NCI-H526 (cell line): ENCODE data around the gene NPAS3.

ENCODE experiments used
- DNase-seq, 2 experiments: peaks; one replicate each; lab custom pipeline; 2025; lab: John Stamatoyannopoulos, UW

NPAS3 gene

DNA sequence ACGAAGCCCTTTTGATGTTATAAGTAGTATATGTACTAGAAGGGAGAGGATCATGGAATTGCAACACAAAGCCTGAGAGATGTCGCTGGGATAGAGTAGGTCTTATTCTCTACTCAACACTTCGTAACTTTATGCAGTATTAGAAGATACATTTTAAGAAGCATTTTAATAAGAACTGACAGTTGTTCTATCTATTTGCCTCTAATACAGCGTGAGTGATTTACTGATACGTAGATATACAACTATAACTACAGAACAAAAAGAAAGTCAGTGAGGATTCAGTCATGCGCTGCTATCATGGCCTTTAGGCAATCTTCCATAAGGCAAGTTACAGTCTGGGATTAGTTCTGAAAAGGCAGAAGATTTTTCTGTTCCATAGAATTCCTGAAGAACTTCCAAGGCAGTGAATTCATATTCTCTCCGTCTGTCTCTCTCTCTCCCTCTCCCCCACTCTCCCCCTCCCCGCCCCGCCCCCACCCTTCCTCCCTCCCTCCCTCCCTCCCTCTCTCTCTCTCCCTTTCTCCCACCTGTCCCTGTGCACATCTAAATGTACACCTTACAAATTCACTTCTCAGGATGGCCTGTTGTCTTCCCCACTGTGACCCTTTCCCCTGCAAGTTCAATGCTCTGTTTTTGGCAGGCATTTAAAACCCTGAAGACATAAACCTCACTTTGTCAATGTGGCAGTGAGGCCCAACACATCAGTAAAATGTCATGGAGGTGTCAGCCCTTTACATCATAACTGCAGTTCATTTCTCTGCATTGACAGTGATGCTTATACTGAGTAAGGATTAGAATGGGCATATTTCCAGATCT lies 541.6 kb downstream of the NPAS3 start:
- DNase-seq, result no peak

DNA sequence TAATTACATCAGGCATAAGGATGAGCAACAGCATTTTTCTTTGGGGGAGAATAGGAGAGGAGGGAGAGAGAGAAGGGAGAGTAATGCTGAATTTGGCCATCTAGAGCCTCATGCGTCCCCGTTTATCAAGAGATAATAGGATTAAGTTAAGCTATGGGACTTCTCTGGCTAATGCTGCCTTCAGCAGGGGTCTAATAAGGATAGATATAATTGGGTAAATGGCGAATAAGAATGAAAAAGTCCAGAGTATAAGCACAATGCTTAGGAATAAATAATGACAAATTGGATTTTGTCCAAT lies 542.2 kb downstream of the NPAS3 start:
- DNase-seq, result no peak

DNA sequence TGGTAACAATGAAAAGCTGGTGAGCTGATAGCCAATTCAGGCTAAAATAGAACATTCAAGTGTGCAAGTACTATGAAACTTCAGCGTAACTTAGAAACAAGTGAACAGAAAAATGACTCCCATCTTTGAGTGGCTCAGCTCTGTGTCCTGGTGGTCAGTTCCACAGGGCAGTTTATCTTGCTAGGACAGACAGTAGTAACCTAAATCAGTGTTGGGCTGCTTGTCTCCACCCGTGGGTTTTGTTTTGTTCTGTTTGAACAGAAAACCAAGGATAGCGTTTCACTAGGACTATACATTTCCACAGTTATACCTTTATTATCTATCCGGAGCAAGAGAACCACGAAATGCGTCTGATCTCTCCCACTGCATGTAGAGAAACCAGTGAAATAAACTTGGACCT lies 544.4 kb downstream of the NPAS3 start:
- no peak for DNase-seq

DNA sequence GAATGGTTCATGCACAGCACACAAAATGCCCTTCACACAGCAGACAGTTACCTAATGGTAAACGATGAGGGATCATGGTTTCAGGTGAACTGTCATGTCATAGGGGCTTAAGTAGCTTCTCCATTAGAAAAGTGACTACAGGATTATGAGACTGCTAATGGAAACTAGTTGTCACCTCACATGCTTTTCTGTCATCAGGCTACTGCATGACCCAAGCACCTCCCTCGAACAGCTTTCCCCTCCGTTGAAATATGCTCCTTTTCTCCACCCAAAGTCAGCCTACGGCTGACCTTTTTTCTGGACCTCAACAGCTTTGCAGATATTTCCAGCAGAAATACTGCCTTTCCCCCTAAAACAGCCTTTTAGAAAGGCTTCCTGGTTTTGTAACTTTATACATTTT lies 544.9 kb downstream of the NPAS3 start:
- DNase-seq, result no peak

DNA sequence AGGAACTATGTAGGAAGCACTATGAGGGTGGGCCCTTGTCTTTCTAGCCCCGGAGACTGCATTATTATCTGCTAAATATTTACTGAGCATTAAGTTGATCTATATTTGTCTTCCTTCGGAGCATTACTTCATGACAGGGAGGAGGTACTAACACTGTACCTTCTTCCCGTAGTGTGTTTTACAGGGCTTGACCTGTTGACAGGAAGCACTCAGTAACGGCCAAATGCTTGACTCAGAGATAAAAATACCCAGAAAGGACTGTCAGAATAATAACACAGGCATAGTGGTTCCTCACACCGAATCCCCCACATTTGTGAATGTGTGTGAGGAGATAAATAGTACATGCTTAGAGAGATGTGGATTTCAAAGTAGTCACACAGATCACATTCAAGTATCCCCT lies 545.6 kb downstream of the NPAS3 start:
- DNase-seq, result no peak

DNA sequence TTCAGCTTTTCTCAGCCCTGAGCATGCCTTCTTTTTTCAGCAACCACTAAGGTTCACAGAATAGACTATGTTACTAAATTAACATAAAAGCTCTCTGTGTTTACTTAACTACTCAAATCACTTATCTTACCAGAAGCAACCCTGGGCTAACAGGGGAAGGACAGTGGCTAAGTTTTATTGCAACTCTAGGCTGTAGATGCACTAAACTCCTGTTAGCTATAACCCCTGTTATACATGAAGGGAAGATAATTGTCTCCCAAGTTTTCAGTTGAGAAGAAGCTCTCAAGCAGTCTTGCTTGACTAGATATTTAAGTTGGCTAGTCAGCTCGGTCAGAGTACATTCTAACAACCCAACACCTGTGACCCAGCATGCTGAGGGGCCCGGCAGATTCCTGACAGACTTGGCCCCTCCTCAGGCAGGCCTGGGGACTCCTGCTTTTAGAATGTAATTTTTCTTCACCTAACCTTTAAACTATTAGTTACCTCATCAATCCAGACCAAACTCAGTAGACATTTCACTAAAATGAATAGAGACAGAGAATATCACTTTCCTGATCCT lies 547.7 kb downstream of the NPAS3 start:
- DNase-seq, result peak in 1 of 2 experiments; percentile 16

DNA sequence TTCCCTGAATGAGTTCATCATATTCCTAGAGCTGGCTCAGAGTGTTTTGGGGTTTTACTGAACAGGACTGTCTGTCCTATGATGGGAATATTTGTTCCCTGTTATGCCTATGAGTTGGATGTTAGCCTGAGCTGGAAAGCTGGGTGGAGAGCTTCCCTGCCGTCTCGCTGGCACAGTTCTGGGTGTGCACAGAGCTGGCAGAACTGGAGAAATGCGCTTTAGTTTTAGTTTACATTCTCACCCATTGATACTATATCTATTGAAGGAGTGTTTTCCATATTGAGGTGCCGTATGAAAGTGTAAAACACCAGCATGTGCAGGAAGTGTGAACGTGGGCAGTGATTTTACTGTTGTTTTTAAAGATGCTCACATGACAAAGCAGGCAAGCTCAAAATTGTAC lies 549.9 kb downstream of the NPAS3 start:
- DNase-seq, result no peak

DNA sequence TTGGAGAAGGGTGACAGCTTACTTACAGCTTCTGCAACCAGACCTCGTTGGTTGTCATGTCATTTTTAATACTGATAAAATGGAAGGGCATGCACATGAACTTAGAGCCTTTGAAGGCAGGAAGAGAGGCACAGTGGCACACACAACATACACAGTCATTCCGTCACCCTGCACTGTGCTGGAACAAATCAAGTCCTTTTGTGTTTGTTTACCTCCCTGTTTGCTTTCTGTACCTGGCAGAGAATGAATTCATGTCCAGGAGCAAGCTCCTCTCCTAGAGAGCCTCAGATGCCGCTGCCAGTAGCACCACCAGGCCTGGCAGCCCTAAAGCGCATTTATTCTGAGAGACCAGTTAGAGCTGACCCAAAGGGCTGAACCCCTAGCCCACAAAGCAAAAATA lies 551.9 kb downstream of the NPAS3 start:
- DNase-seq, result no peak

DNA sequence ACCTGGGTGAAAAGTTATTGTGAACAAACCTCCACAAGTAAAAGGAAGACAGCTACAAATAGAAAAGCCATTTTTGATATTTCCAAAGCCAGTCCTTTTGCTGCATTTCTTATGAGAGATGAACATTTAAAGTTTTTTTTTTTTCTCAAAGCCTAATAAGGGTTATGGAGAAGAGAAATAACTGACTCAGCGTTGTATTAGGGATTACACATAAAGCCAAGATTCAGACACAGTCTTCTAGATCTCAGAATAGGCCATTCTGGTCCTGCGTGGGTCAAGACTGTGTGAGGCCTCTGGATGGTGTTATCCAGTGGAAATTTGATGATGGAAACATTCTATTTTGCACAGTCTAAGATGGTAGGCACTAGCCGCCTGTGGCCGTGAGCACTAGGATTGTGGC lies 552.4 kb downstream of the NPAS3 start:
- no peak for DNase-seq

DNA sequence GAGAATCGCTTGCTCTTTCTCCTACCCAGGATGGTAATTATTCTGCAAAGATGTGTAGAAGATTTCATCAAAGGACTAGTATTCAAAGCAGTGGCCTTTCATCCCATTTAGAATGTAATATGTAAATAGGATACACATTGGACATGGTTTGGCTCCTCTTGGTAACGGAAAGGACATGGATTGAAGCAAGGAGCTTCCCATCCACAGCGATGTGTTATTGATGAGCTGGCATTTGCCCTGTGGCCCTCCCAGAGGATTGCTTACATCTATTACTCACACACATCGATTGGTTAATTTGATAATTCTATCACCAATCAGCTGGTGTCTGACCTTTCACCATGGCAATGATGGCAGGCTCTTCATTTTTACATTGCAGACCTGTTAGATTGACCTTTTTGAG lies 553.8 kb downstream of the NPAS3 start:
- peak in 1 of 2 experiments; percentile 26 for DNase-seq

DNA sequence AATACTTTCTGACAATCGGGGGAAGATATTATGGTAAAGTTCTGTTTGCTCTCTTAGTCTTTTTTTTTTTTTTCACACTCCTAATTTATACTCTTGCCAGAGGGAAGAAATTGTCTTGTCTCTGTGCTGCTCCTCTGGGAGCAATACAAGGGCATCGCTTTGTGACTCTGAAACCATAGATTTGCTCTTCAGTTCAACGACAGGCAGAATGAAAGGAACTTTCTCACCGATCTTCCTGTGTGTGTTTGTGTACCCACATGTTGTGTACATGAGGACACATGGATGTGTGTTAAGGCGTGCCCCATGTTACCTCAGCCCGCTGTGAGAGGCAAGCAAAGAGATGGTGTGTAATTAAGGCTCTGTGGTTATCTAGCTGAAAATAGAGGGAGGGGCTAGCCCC lies 554.6 kb downstream of the NPAS3 start:
- DNase-seq, result no peak

DNA sequence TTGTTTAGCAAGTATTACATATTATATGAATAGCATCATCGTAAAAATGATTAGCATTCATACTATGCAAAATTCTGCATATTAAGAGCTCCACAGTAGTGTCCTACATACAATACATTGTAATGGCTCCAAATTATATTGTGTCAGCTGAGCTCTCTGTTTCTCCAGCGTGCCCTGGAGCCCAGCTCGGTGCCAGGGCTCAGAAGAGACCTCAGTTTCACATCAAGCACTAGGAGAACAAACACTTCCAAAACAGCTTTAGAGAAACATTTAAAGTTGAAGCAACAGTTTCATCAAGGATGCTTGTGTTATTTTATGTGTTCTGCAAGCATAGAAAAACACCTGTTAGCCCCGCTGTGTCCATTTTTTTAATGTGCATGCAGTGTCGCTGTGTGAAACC lies 555.3 kb downstream of the NPAS3 start:
- DNase-seq, result peak in 1 of 2 experiments; percentile 16

DNA sequence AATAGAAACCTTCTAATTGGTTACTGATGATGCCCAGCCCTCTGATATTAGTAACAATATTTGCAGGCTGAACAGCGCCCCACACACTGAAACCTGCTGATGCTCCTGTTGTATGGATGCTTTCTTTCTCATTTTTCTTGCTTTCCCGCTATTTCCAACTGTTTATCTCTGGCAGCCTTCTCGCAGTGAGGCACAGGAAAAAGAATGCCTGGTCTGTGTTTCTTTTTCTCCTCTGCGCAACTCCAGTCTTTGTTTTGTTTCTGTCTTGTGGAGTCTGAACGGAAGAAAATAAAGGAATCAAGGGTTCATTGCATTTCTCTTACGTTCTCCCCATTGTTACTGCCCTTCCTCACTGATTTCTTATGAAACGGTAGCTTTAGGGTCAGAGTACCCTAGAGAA lies 561.0 kb downstream of the NPAS3 start:
- no peak for DNase-seq

DNA sequence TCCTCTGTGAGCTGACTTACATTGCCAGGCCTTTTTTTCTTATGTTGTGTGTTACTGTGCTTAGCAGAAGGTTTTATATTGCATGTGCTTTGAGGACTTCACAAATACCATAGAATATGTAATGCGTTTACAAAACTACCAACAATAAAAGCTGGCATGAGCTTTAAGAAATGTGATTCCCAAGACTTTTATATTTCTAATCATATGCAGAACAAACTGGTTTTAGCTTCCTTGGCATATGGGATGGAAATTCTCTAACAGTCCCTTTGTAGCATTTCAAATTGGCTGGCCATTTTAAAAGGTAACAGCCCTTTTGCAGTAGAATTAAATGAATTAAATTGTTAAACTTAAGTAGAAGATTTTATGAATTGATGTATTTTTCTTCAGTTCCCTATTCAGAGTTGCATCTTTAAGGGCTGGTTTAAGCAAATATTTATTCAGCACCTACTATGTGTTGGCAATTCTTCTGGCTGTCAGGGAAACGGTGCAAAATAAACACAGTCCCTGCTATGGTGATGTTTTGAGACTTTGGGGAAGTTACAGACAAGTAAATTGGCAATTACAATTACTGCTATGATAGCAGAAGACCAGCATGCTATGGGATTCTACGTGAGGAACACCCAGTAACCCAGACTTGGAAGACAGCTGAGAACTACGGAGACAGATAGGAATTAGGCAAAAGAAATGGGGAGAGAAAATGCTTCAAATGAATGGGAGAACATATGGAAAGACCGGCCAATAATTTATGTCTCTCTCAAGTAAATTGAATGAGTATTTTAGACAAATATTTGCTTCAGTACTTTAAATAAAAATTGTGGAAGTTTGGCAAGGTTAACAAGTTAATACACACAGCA lies 565.8 kb downstream of the NPAS3 start:
- DNase-seq, result no peak

DNA sequence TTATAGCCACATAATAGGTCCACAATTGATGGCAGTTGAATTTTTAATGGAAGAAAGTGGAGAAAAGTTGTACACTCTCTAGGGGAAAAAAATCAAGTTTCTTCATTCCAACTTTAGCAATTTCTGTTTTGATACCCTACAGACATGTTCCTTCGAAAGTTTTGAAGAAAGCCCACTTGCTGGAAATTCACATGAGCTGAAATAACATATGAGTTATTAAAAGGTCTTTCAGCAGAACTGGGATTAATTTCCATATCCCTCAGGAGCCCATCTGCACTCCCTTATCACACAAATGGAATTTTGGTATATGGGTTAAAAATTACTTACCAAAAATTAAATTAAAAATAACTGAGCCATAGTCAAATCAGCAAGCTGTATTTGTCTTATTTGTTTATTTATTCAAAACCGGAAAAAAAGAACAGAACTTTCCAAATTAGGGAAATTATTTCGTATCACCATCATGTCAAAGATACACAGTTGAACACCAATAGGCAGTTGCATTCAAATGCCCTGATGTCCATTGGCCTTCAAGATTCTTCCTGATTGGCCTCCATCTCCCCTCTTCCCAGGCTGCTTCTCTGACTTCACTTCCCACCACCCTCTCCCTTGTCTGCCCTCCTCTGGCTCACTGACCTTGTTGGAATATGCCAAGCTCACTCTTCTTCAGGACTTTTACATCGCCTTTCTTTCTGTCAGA lies 566.7 kb downstream of the NPAS3 start:
- DNase-seq, result no peak

DNA sequence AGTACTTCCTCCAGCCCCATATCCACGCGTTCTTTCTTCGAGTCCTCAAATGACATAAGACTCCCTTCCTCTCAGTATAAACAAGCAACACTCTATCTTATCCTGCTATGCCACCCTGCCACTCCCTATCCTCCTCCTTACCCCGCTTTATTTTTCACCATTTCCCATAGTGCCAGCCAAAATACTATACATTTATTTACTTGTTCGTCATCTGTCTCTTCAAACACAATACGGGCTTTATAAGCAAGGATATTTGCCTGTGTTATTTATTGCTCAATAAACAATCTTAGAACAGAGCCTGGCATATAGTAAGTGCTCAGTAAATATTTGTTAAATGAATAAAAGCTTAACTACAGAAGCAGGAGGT lies 567.3 kb downstream of the NPAS3 start:
- no peak for DNase-seq

DNA sequence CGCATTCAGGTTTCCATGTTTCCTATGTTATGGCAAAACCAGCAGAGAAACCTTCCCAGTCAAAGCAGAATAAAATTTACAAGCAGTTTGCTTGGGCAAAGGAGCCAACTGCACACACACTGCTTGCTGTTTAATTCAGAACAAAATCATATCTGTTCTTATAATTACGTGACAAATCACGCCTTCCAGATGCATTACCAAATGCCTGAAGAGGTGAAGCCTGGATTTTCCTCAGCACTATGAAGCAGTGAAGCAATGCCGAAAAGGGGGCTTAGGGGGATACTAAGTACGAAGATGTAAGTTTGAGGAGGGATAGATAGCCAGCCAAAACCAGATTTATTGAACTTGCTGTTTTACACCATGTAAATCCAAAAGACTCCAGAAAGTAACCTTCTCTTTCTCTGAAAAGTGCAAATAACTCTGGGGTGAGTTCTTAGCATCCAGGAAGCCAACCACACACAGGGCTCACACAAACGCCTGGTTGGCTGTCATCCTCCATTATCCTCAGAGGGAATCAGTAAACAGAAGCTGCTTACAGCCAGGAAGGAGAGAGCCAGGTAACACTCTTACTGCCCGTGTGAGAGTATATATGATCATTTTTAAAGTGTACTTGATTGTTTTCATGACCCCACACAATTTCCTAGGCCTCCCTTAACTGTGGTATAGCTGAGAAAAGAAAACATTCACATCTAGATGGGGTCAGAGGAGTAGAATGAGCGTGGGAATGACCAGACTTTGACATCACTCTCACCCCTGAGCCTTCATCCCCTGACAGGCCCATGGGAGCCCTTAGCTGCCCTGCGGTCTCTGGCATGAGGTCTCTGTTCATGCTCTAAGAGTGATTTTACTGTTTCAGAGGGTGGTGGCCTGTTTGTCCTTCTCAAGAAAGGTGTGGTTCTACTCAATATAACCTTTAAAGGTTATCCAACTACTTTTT lies 569.7 kb downstream of the NPAS3 start:
- DNase-seq, result no peak

DNA sequence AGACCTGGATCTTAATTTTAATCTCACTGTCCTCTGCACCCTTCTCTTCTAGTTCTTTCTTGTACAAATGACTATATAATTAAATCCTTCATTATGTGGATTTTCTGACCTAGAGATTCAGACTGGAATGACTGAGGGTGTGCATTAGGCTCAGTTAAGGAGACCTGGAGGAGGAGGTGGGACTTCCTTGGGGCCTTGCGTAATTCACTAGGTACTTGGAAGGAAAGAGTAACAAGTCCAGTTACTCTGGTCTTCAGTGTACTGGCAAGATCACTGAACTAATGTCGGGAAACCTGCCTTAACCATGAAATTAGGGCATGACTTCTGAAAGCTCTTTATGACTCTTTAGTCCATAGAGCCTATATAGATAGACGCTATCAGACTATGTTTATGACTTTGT lies 570.8 kb downstream of the NPAS3 start:
- no peak for DNase-seq

DNA sequence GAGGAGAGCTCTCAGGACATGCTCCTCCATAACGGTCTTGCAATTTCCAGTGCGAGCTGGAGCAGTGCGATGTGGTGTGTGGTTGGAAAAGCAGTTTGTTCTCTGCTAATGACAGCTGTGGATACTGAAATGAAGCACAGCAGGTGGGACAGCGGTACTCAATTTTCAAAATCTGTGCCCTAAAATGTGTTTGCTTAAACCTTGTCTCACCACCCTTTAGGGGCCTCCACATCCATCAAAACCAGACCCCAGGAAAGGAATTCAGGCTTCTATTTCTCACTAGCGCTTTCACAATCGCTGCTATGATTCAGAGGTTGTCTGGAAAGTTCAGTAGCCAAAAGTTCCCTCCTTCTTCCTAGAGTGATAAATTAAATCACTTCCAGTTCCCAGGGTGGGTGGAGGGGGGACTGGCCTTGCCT lies 571.4 kb downstream of the NPAS3 start:
- no peak for DNase-seq

DNA sequence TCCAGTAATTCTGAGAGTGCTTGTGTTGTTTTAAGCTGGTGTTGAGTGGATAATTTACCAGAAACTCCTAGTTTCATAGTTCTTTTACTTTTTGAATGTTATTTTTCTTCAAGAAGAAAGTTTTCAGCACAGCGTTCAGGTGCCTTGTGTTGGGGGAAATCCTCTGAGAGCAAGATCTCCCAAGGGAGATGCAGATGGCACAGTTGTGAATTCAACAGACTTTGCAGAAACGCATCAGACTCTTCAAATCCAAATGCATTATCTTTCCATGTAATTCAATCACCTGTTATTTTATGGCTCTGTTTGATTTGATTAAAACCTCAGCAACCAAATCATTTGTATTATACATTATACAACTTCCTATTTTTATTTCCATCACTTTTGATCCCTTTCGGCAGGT lies 572.3 kb downstream of the NPAS3 start:
- DNase-seq, result peak; percentile 25 to 53

DNA sequence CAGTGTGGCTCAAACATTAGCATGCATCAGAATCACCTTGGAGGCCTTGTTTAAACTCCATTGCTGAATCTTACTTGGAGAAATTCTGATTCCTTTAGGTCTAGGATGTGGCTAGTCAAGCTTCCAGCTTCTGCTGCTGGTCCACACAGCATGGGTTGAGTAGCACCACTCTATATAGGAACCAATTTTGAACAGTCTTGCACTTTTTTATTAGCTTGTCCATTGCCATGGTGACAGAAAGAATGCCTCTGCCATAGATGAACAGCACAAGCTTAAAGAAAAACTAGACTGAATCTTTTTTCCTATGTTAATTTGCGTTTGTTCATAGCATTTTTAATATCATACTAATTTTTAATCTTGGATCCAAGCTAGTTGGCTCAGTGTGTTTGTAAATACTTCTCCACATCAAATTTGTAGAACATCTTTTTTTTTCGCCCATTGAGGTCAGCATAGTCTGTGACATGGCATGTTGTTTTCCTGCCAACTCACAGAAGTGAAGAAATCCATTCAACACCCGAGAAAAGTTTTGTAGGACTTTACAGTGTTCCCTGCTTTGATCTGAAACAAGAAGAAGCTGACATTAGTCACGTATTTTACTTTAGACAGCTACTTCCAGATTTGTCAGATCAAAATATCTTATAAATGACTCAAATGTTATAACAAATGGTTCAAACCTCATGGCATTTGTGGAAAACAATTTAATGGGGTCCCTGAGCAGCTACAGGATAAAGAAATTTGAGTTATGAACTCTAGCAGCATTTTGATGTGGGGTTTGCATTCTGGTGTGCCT lies 573.4 kb downstream of the NPAS3 start:
- DNase-seq, result no peak
